Brain microvascular endothelial cell (primary cell): ENCODE data around the gene SHC3.

Experiments
- DNase-seq: peaks from one replicate; pipeline ENCODE4 v3.0.0-alpha.2; 2020
- H3K27ac ChIP-seq: fragments of 250-450 bp; sonication (Bioruptor Pico); 2 replicates; pipeline ENCODE4 v1.5.1; 2020; ENCODE audit warnings: mild to moderate bottlenecking, moderate library complexity
- H3K27me3 ChIP-seq: fragments of 250-450 bp; sonication (Bioruptor Pico); replicated peaks from 2 replicates; pipeline ENCODE4 v1.5.1; 2020; ENCODE audit warnings: mild to moderate bottlenecking
- H3K36me3 ChIP-seq: fragments of 250-450 bp; sonication (Bioruptor Pico); replicated peaks from 2 replicates; pipeline ENCODE4 v1.5.1; 2020; ENCODE audit warnings: mild to moderate bottlenecking
- H3K4me3 ChIP-seq: 2 replicates; pipeline ENCODE4 v1.5.1; 2011; ENCODE audit warnings: low read depth, mild to moderate bottlenecking, control low read depth, low read length, moderate library complexity
- CTCF ChIP-seq: IDR thresholded peaks from 2 replicates; pipeline ENCODE4 v1.5.1; 2011; ENCODE audit warnings: low read depth, mild to moderate bottlenecking, moderate library complexity, low read length, control low read depth, inconsistent platforms; ENCODE audit errors: missing control alignments
- in situ Hi-C: cut with HindIII; loops from 2 replicates; pipeline ENCODE4 v1.10.0; 2017; ENCODE audit warnings: low sequenced_read_pairs, low pct_ligation_motif_present

The SHC3 gene

GRCh38 chr9:89171231-89171630 is 7.4 kb downstream of the SHC3 start:
- TF ChIP-seq CTCF = no peak
- in situ Hi-C loops = no loop called here
- DNase-seq = no peak
- Histone ChIP-seq H3K27me3 (no peaks in the 10 kb centered on the region), H3K27ac (no peak overlapping the region), H3K4me3 (no peak overlapping the region), H3K36me3 (peaks cover 4% of the 10 kb centered on the region)

- in situ Hi-C loops = no loop called here
- DNase-seq = no peak
- H3K27ac ChIP-seq = no peak overlapping the region
- no peak overlapping the region for H3K4me3 ChIP-seq
- H3K27me3 ChIP-seq = no peaks in the 10 kb centered on the region
- H3K36me3 ChIP-seq = peaks cover 4% of the 10 kb centered on the region
- no peak for TF ChIP-seq CTCF
Observed at GRCh38 chr9:89168901-89169813, 9.5 kb downstream of the SHC3 start.

- in situ Hi-C loops = no loop called here
- H3K27me3 ChIP-seq = no peaks in the 10 kb centered on the region
- H3K4me3 ChIP-seq = no peak overlapping the region
- H3K27ac ChIP-seq = no peak overlapping the region
- TF ChIP-seq CTCF = no peak
- peaks cover 4% of the 10 kb centered on the region for H3K36me3 ChIP-seq
- DNase-seq = no peak
Observed at GRCh38 chr9:89167788-89168187, 10.8 kb downstream of the SHC3 start.

GRCh38 chr9:89166852-89167251 is 11.8 kb downstream of the SHC3 start:
- TF ChIP-seq CTCF = no peak
- Histone ChIP-seq H3K4me3 (no peak overlapping the region), H3K36me3 (peaks cover 4% of the 10 kb centered on the region), H3K27ac (no peak overlapping the region), H3K27me3 (no peaks in the 10 kb centered on the region)
- in situ Hi-C loops = no loop called here
- no peak for DNase-seq

GRCh38 chr9:89165880-89166279 is 12.7 kb downstream of the SHC3 start:
- Histone ChIP-seq H3K27ac (no peak overlapping the region), H3K36me3 (peaks cover 4% of the 10 kb centered on the region), H3K27me3 (no peaks in the 10 kb centered on the region), H3K4me3 (no peak overlapping the region)
- TF ChIP-seq CTCF = no peak
- DNase-seq = no peak
- in situ Hi-C loops = no loop called here

GRCh38 chr9:89165341-89165740 is 13.3 kb downstream of the SHC3 start:
- Histone ChIP-seq H3K27ac (no peak overlapping the region), H3K36me3 (peaks cover 4% of the 10 kb centered on the region), H3K27me3 (no peaks in the 10 kb centered on the region), H3K4me3 (no peak overlapping the region)
- no peak for DNase-seq
- in situ Hi-C loops = no loop called here
- no peak for TF ChIP-seq CTCF
